DMS153 treated with DMSO at 0.1 percent for 48 hours (cell line): ENCODE results near the gene SALL3.

ENCODE experiments used
- DNase-seq: peaks from one replicate; lab custom pipeline; 2025; ENCODE audit not compliant: unreplicated experiment; lab: John Stamatoyannopoulos, UW

Gene SALL3

GRCh38 chr18:79000997-79001396 is 21.4 kb downstream of the SALL3 start:
- DNase-seq, result peak; percentile 40

GRCh38 chr18:79005653-79006052 is 26.0 kb downstream of the SALL3 start:
- DNase-seq, result no peak

- no peak for DNase-seq
These were observed 26.6 kb downstream of the SALL3 start for GRCh38 chr18:79006106-79006795.

GRCh38 chr18:79007440-79007839 is 27.8 kb downstream of the SALL3 start:
- DNase-seq, result no peak

- DNase-seq, result no peak
These were observed 28.8 kb downstream of the SALL3 start for GRCh38 chr18:79008356-79008940.

- no peak for DNase-seq
These were observed 31.2 kb downstream of the SALL3 start for GRCh38 chr18:79010802-79011201.

- no peak for DNase-seq
These were observed 31.8 kb downstream of the SALL3 start for GRCh38 chr18:79011300-79011870.

GRCh38 chr18:79013869-79014268 is 34.3 kb downstream of the SALL3 start:
- DNase-seq, result no peak

- DNase-seq, result no peak
These were observed 39.3 kb downstream of the SALL3 start for GRCh38 chr18:79018911-79019310.

- DNase-seq, result no peak
These were observed 40.3 kb downstream of the SALL3 start for GRCh38 chr18:79019881-79020280.

GRCh38 chr18:79022603-79023002 is 43.0 kb downstream of the SALL3 start:
- no peak for DNase-seq

GRCh38 chr18:79026491-79026890 is 46.9 kb downstream of the SALL3 start:
- DNase-seq, result no peak

- no peak for DNase-seq
These were observed 51.1 kb downstream of the SALL3 start for GRCh38 chr18:79030680-79031079.

- no peak for DNase-seq
These were observed 62.7 kb downstream of the SALL3 start for GRCh38 chr18:79042276-79042675.

- no peak for DNase-seq
These were observed 63.7 kb downstream of the SALL3 start for GRCh38 chr18:79043288-79043687.

GRCh38 chr18:79046522-79046921 is 66.9 kb downstream of the SALL3 start:
- peak; percentile 33 for DNase-seq

GRCh38 chr18:79047556-79048244 is 68.1 kb downstream of the SALL3 start:
- DNase-seq, result no peak

GRCh38 chr18:79048245-79048632 is 68.6 kb downstream of the SALL3 start:
- DNase-seq, result no peak

GRCh38 chr18:79049506-79049905 is 69.9 kb downstream of the SALL3 start:
- DNase-seq, result no peak
